Lower lobe of right lung (tissue), 2 donors: ENCODE results near the gene DUSP5. TPM values are rescaled to one million over a fixed set of nuclear protein-coding genes. Genes with fewer than 3 reads are reported as not detected.

Source experiments
- ATAC-seq, 2 donors: fragments of 200-7000 bp; cut with Tn5 transposase; one replicate each; pipeline ENCODE4 v1.9.1; 2020 to 2022; ENCODE audit warnings: mild to moderate bottlenecking in 2 of 2, moderate library complexity in 2 of 2
- DNase-seq: peaks from one replicate; pipeline ENCODE4 v3.0.0-alpha.2; 2020
- H3K27ac ChIP-seq: fragments of 200-600 bp; one replicate; pipeline ENCODE4 v1.8.0; 2022
- H3K27me3 ChIP-seq: fragments of 200-600 bp; one replicate; pipeline ENCODE4 v1.8.0; 2022; ENCODE audit warnings: low read depth
- H3K36me3 ChIP-seq: fragments of 200-600 bp; one replicate; pipeline ENCODE4 v1.8.0; 2022; ENCODE audit warnings: mild to moderate bottlenecking
- H3K4me1 ChIP-seq: fragments of 200-600 bp; one replicate; pipeline ENCODE4 v1.8.0; 2022
- H3K4me3 ChIP-seq: fragments of 200-600 bp; one replicate; pipeline ENCODE4 v1.8.0; 2022; ENCODE audit warnings: mild to moderate bottlenecking
- H3K9me3 ChIP-seq: fragments of 200-600 bp; one replicate; pipeline ENCODE4 v1.8.0; 2022
- CTCF ChIP-seq: fragments of 200-600 bp; IDR thresholded peaks from one replicate; pipeline ENCODE4 v1.8.0; 2022; ENCODE audit warnings: antibody characterized with exemption, mild to moderate bottlenecking
- intact Hi-C: fragments of 100-400 bp; cut with DNase I; formaldehyde crosslinking; loops from one replicate; pipeline ENCODE4 v1.11.0; 2022
- total RNA-seq: library from RNA; stranded (reverse); fragmentation: NEBNext Ultra II Directional; extraction: Animal tissue kit (Norgen Biotek cat#: 25700); gene quantifications from one replicate; pipeline ENCODE4 v1.2.1, GENCODE V29; 2021
- donor health status: DM: no; HTN: yes; CAD: no; lungs with severe emphysema.

Gene DUSP5
- total RNA-seq, 1 donor from 2014 or later: 8.9 TPM

DNA sequence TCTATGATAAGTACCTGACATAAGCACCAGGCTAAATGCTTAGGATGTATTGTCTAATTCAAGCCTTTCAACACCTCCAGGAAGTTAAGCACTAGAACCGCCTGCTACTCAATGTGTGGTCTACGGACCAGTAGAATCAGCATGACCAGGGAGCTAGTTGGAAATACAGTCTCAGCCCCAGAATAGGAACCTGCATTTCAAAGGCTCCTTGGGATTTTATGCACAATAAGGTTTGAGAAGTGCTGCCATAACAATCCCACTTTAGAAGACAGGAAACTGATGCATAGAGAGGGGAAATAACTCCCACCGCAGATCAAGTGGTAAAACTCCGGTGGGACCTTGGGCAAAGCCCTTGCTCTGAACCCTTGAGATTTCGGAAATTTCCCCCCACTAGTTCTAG is 8.8 kb upstream of the DUSP5 start:
- Histone ChIP-seq H3K27me3 (no peaks in the 10 kb centered on the region), H3K9me3 (no peaks in the 10 kb centered on the region), H3K4me3 (no peak overlapping the region), H3K27ac (no peak overlapping the region), H3K36me3 (no peaks in the 10 kb centered on the region), H3K4me1 (no peaks in the 10 kb centered on the region)
- no peak for ATAC-seq
- intact Hi-C loops: no loop called here
- DNase-seq: no peak
- no peak for TF ChIP-seq CTCF

DNA sequence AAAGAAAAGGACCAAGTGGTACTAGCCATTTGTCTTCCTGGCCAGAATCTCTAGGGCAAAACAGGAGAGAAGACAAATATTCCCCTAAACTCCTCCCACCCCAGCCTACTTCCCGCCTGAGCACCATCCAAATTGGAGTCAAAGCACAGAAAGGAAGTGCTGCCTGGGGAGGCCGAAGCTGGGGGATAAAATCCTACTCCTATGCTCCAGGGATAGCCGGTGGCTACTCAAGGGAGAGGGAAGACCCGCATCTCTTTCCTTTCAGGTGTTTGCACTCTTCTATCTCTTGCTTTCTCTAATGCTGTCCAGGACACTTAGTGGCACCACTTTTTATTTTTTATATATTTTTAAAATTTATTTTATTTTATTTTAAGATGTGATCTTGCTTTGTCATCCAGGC is 7.1 kb upstream of the DUSP5 start:
- intact Hi-C loops: no loop called here
- no peak for DNase-seq
- no peak for TF ChIP-seq CTCF

GRCh38 chr10:110491346-110491745 is 6.4 kb upstream of the DUSP5 start:
- no peak overlapping the region for H3K27ac ChIP-seq
- intact Hi-C loops: no loop called here
- H3K36me3 ChIP-seq: no peaks in the 10 kb centered on the region
- H3K4me3 ChIP-seq: no peak overlapping the region
- TF ChIP-seq CTCF: no peak
- peaks cover 6% of the 10 kb centered on the region for H3K4me1 ChIP-seq
- DNase-seq: no peak
- no peaks in the 10 kb centered on the region for H3K9me3 ChIP-seq
- H3K27me3 ChIP-seq: no peaks in the 10 kb centered on the region
- no peak for ATAC-seq

More for the DNA sequence above, 7.1 kb upstream of the DUSP5 start:
- no peak overlapping the region for H3K27ac ChIP-seq
- H3K4me1 ChIP-seq: no peaks in the 10 kb centered on the region
- no peaks in the 10 kb centered on the region for H3K9me3 ChIP-seq
- H3K4me3 ChIP-seq: no peak overlapping the region
- H3K36me3 ChIP-seq: no peaks in the 10 kb centered on the region
- ATAC-seq: no peak
- no peaks in the 10 kb centered on the region for H3K27me3 ChIP-seq

DNA sequence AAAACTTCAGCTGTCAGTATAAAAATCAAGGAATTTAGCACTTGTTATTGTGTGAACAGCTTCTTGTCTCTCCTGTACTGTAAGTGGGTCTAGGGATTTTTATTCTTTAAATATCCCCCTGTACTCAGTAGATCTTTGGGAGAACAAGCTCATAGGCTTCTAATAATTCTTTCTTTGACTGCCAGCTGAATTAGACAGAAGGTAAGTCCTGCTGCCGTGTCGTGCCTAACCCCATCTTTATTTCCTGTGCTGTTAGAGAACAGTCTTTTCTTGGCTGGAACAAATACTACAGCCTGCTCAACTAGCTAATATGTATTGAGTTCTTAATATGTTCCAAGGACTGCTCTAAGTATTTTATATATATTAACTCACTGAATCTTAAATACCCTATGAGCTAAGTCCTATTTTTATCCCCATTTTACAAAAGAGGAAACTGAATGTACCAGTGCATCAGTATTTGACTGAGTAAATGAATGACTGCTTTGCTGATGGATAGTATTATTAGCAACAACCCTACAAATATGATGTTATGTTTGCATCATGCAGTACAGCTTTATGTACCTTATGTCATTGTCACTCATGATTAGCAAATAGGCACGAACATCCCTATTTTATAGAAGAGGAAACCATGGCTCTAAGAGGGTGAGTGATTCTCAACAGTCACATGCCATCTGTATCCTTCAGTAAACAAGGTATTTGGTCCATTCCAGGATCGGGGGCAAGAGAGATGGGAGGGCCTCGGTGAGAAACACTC is 5.5 kb upstream of the DUSP5 start:
- Histone ChIP-seq H3K4me3 (no peak overlapping the region), H3K27me3 (no peaks in the 10 kb centered on the region), H3K9me3 (no peaks in the 10 kb centered on the region), H3K27ac (no peak overlapping the region), H3K36me3 (no peaks in the 10 kb centered on the region), H3K4me1 (peaks cover 14% of the 10 kb centered on the region)
- intact Hi-C loops: no loop called here
- no peak for TF ChIP-seq CTCF
- no peak for DNase-seq
- ATAC-seq: no peak

DNA sequence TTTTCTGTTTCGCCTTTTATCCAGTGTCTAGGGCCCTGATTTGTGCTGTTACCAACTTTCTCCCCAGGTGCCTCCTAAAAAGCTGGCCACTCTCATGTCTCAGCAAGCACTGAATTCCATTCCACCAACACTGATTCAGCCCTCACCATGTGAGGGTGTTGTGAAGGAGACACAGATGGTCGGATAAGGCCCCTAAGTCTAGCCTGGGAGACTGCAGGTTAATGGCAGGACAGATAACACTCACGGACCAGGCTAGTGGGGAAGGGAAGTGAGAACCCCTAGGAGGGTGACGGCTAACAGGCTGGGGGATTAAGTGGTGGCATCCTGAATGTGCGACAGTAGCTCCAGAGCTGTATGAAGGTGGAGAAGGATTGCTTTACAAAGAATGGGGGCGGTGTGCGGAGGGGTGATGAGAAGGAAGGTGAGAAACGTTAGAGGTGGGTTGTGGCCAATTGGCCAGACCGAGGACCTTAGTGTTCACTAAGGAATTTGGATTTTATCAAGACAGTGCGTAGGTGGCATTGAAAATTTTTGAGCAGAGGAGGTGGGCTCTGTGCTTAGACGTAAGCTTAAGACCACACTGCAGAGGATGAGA is 3.8 kb upstream of the DUSP5 start:
- no peaks in the 10 kb centered on the region for H3K9me3 ChIP-seq
- no peaks in the 10 kb centered on the region for H3K36me3 ChIP-seq
- peaks cover 21% of the 10 kb centered on the region for H3K4me1 ChIP-seq
- no peak for ATAC-seq
- no peaks in the 10 kb centered on the region for H3K27me3 ChIP-seq
- intact Hi-C loops: no loop called here
- no peak overlapping the region for H3K27ac ChIP-seq
- H3K4me3 ChIP-seq: no peak overlapping the region
- DNase-seq: no peak
- TF ChIP-seq CTCF: no peak
